Measurements from ENCODE around the gene ZNF319.

DNA sequence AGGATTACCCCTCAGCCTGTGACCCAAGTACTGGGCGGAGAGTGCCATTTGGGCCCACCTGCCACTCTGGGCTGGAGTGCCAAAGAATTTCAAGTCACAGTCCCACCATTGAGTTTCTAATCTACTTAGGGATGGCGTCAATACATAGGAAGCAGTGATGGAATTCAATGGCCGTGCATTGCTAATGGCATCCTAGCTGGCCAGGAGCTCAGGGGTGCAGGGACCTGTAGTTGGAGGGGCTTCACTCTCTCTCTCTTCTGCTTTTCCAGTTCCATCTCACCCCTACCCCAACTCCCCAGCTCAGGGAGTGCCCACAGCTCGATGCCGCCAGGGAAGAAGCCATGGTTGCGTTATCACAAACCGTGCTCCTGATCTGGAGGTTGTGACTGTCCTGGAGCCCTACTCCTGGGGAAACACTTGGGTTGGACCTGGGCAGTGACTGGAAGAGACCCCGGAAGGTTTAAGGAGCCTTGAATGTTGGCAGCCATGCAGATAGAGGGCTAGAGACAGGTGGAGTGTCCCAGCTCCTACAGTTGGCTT, 27.5 kb upstream of the ZNF319 start:
- TF ChIP-seq, protein P1, sequence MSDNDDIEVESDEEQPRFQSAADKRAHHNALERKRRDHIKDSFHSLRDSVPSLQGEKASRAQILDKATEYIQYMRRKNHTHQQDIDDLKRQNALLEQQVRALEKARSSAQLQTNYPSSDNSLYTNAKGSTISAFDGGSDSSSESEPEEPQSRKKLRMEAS (IDR thresholded peaks at IDR 0.05), result 0 out of 2 replicates have a peak, but pooled peaks have one; percentile 11
- no peak for TF ChIP-seq CBX5 (IDR thresholded peaks at IDR 0.05; ENCODE audit: low read depth, low read length)
- TF ChIP-seq EZH2 (IDR thresholded peaks at IDR 0.05; ENCODE audit: low read depth, low read length, severe bottlenecking), result no peak
- TF ChIP-seq, protein P2, sequence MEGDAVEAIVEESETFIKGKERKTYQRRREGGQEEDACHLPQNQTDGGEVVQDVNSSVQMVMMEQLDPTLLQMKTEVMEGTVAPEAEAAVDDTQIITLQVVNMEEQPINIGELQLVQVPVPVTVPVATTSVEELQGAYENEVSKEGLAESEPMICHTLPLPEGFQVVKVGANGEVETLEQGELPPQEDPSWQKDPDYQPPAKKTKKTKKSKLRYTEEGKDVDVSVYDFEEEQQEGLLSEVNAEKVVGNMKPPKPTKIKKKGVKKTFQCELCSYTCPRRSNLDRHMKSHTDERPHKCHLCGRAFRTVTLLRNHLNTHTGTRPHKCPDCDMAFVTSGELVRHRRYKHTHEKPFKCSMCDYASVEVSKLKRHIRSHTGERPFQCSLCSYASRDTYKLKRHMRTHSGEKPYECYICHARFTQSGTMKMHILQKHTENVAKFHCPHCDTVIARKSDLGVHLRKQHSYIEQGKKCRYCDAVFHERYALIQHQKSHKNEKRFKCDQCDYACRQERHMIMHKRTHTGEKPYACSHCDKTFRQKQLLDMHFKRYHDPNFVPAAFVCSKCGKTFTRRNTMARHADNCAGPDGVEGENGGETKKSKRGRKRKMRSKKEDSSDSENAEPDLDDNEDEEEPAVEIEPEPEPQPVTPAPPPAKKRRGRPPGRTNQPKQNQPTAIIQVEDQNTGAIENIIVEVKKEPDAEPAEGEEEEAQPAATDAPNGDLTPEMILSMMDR (IDR thresholded peaks at IDR 0.05; ENCODE audit: control extremely low read depth in 1 of 3, insufficient read depth in 1 of 3, low read depth in 1 of 3, low read length in 3 of 3), result no peak
- no peak for TF ChIP-seq SP1 (IDR thresholded peaks at IDR 0.05; ENCODE audit: low read depth, low read length)
- TF ChIP-seq RFX5 (IDR thresholded peaks at IDR 0.05; ENCODE audit: borderline replicate concordance, low read depth, low read length), result no peak
- no peak for TF ChIP-seq POLR2AphosphoS5 (IDR thresholded peaks at IDR 0.05; ENCODE audit: low read depth, low read length)
- no peak for TF ChIP-seq SUZ12 (IDR thresholded peaks at IDR 0.05; ENCODE audit: low read length)
- no peak for TF ChIP-seq EP300 (IDR thresholded peaks at IDR 0.05; ENCODE audit: borderline replicate concordance in 1 of 2, low read depth in 2 of 2, low read length in 2 of 2)
